Measurements from ENCODE around the gene CHRDL2.
A peak's percentile ranks its signal among the peaks of the same experiment; 100 is the strongest.

The CHRDL2 gene

GRCh38 chr11:74672956-74673692 is 58.1 kb downstream of the CHRDL2 start:
- ChIA-PET CTCF (interaction anchor here (1.1 to 2.0 kb wide), 2 partner anchors 29 to 257 kb away, joined by 3 to 10 read pairs; no protein-coding TSS in a partner anchor), POLR2A (interaction anchor here (0.7 to 1.0 kb wide), 2 partner anchors 80 to 180 kb away, joined by 3 read pairs; partner anchors contain the start of gene POLD3)
- Histone ChIP-seq H3K36me3 (ENCODE audit: control insufficient read depth in 2 of 2, insufficient read depth in 1 of 2, low read length in 2 of 2) (no peaks in the 10 kb centered on the region), H3K4me3 (ENCODE audit: low read depth, low read length) (no peak overlapping the region), H3K9me3 (ENCODE audit: control insufficient read depth, insufficient read depth, low read depth, low read length) (no peaks in the 10 kb centered on the region), H3K4me1 (ENCODE audit: control insufficient read depth, insufficient read depth, low read length) (no peaks in the 10 kb centered on the region), H3K27ac (ENCODE audit: extremely low read depth, low read depth, low read length) (no peak overlapping the region)
- TF ChIP-seq ZBTB21 (tag by site-specific recombination; IDR thresholded peaks at IDR 0.05) (peak; percentile 88), KLF10 (tag by site-specific recombination; IDR thresholded peaks at IDR 0.05) (no peak), HIC1 (tag by site-specific recombination; IDR thresholded peaks at IDR 0.05) (peak; percentile 62), ATF2 (tag by site-specific recombination; IDR thresholded peaks at IDR 0.05; ENCODE audit: low read depth) (0 out of 2 replicates have a peak, but pooled peaks have one; percentile 3), ZNF660 (tag by site-specific recombination; IDR thresholded peaks at IDR 0.05) (peak; percentile 54; the same call in 1 of the 2 replicates), KLF8 (tag by site-specific recombination; IDR thresholded peaks at IDR 0.05) (no peak), KLF16 (tag by site-specific recombination; IDR thresholded peaks at IDR 0.05) (peak; percentile 32; the same call in 1 of the 2 replicates), ZNF391 (tag by site-specific recombination; IDR thresholded peaks at IDR 0.05; ENCODE audit: borderline replicate concordance, low read depth) (no peak), ZNF350 (tag by site-specific recombination; IDR thresholded peaks at IDR 0.05) (no peak), ZNF398 (tag by site-specific recombination; IDR thresholded peaks at IDR 0.05) (peak; percentile 87), ZNF629 (tag by site-specific recombination; IDR thresholded peaks at IDR 0.05) (peak; percentile 50; the same call in 1 of the 2 replicates), PATZ1 (tag by site-specific recombination; IDR thresholded peaks at IDR 0.05) (peak; percentile 48; the same call in 1 of the 2 replicates), ZNF692 (tag by site-specific recombination; IDR thresholded peaks at IDR 0.05) (peak; percentile 48; the same call in 1 of the 2 replicates), ZNF677 (tag by site-specific recombination; IDR thresholded peaks at IDR 0.05) (no peak), PRDM10 (tag by site-specific recombination; IDR thresholded peaks at IDR 0.05) (peak; percentile 68)
